MCF 10A (cell line): ENCODE results near the gene TIMM50. TPM values are rescaled to one million over a fixed set of nuclear protein-coding genes. Genes with fewer than 3 reads are reported as not detected.
"Not testable (repeated sequence)": the region's sequence is repeated elsewhere in the genome, so short reads cannot be mapped to it uniquely, and the experiment has no call there.

Experiments
- BruUV-seq: library from RNA; stranded (reverse); fragments of 400-500 nt; replicated peaks from 2 replicates; lab custom pipeline; 2021; lab: Mats Ljungman, UMichigan
- CTCF ChIA-PET: fragments of 300-600 bp; sonication (Branson Sonifier 250); formaldehyde crosslinking; extraction: SDS; loops from one replicate; lab custom pipeline; 2021; ENCODE audit warnings: antibody characterized with exemption, inconsistent platforms; lab: Yijun Ruan, JAX
- POLR2A ChIA-PET: fragments of 300-600, 350-650 bp; sonication (Branson Sonifier 250); formaldehyde crosslinking; extraction: SDS; loops from one replicate; lab custom pipeline; 2020; ENCODE audit warnings: antibody characterized with exemption, inconsistent platforms; lab: Yijun Ruan, JAX
- DNase-seq: peaks from one replicate; pipeline ENCODE4 v3.0.0-alpha.2; 2018; ENCODE audit not compliant: unreplicated experiment
- H3K27ac Mint-ChIP-seq: one replicate; pipeline ENCODE4 v1.8.0; 2022; ENCODE audit warnings: mild to moderate bottlenecking, low read depth, mixed read lengths; ENCODE audit not compliant: unreplicated experiment
- H3K27me3 Mint-ChIP-seq: one replicate; pipeline ENCODE4 v1.8.0; 2022; ENCODE audit warnings: mixed read lengths; ENCODE audit not compliant: insufficient read depth, unreplicated experiment
- H3K36me3 Mint-ChIP-seq: one replicate; pipeline ENCODE4 v1.8.0; 2022; ENCODE audit warnings: mild to moderate bottlenecking, moderate library complexity, mixed read lengths; ENCODE audit not compliant: insufficient read depth, unreplicated experiment
- H3K4me1 Mint-ChIP-seq: one replicate; pipeline ENCODE4 v1.8.0; 2022; ENCODE audit warnings: mixed read lengths; ENCODE audit not compliant: insufficient read depth, unreplicated experiment
- H3K4me3 Mint-ChIP-seq: one replicate; pipeline ENCODE4 v1.8.0; 2022; ENCODE audit warnings: mild to moderate bottlenecking, moderate library complexity, mixed read lengths; ENCODE audit not compliant: unreplicated experiment
- H3K9me3 Mint-ChIP-seq: one replicate; pipeline ENCODE4 v1.8.0; 2022; ENCODE audit warnings: mixed read lengths; ENCODE audit not compliant: unreplicated experiment
- intact Hi-C: fragments of 100-400 bp; cut with micrococcal nuclease; formaldehyde crosslinking; loops from 2 replicates; pipeline ENCODE4 v1.14.1; 2022
- total RNA-seq: library from RNA; stranded (reverse); gene quantifications from 2 replicates; pipeline ENCODE4 v1.2.3, GENCODE V29; 2022
- TF ChIP-seq, protein P1 (sequence below): fragments of 200-600 bp; IDR thresholded peaks from one replicate; pipeline ENCODE4 v1.8.0; 2022; ENCODE audit warnings: antibody characterized with exemption, mild to moderate bottlenecking; ENCODE audit not compliant: unreplicated experiment

Gene TIMM50
- total RNA-seq, 1 experiment from 2014 or later = 94.2 TPM

- peak overlapping the region; percentile 93 for H3K4me3 Mint-ChIP-seq
- ChIA-PET POLR2A (interaction anchor here (0.6 to 3.9 kb wide), 11 partner anchors 11 to 999 kb away, joined by 3 to 107 read pairs (median 5); partner anchors contain the start of genes EID2, EID2B, RPS16 and TIMM50), CTCF (interaction anchor here (0.6 to 2.1 kb wide), 5 partner anchors 28 to 1124 kb away, joined by 3 to 14 read pairs (median 3); partner anchors contain the start of gene EID2B)
- TF ChIP-seq, protein P1, sequence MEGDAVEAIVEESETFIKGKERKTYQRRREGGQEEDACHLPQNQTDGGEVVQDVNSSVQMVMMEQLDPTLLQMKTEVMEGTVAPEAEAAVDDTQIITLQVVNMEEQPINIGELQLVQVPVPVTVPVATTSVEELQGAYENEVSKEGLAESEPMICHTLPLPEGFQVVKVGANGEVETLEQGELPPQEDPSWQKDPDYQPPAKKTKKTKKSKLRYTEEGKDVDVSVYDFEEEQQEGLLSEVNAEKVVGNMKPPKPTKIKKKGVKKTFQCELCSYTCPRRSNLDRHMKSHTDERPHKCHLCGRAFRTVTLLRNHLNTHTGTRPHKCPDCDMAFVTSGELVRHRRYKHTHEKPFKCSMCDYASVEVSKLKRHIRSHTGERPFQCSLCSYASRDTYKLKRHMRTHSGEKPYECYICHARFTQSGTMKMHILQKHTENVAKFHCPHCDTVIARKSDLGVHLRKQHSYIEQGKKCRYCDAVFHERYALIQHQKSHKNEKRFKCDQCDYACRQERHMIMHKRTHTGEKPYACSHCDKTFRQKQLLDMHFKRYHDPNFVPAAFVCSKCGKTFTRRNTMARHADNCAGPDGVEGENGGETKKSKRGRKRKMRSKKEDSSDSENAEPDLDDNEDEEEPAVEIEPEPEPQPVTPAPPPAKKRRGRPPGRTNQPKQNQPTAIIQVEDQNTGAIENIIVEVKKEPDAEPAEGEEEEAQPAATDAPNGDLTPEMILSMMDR = no peak
- no peaks in the 10 kb centered on the region for H3K27me3 Mint-ChIP-seq
- H3K4me1 Mint-ChIP-seq = peaks cover 32% of the 10 kb centered on the region
- peaks cover 48% of the 10 kb centered on the region for H3K36me3 Mint-ChIP-seq
- peak overlapping the region; percentile 99 for H3K27ac Mint-ChIP-seq
- H3K9me3 Mint-ChIP-seq = no peaks in the 10 kb centered on the region
- intact Hi-C loops = no loop called here
- DNase-seq = no peak
- no TSS peak for BruUV-seq
These were observed 34.1 kb upstream of the TIMM50 start for GRCh38 chr19:39446365-39447084.

DNA sequence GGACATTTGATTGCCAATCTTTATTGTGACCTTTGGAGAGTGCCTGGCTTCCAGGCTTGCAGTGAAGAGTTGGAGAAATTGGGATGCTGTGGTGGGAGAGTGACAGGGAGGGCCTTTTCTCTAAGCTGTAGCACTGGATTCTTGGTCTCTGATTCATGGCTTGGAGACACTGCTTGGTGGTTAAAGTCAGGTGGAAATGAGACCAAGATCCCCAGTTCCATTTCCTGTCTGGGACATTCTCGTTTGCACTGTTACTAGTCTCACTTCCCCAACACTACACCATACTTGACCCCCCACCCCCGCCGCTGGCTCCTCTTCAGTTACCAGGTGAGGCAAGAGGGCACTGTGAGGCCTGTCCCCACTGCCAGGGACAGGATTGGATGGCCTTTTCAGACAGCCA lies 32.4 kb upstream of the TIMM50 start:
- Mint-ChIP-seq H3K36me3 (peaks cover 63% of the 10 kb centered on the region), H3K27ac (no peak overlapping the region), H3K4me3 (peak overlapping the region; percentile 36), H3K9me3 (no peaks in the 10 kb centered on the region), H3K27me3 (no peaks in the 10 kb centered on the region), H3K4me1 (peaks cover 41% of the 10 kb centered on the region)
- TF ChIP-seq, protein P1 = no peak
- ChIA-PET POLR2A (interaction anchor here (0.6 to 1.0 kb wide), 5 partner anchors 12 to 91 kb away, joined by 3 to 5 read pairs (median 4); partner anchors contain the start of genes MED29, PAF1 and RPS16), CTCF (interaction anchor here (1.0 kb wide), 1 partner anchor 27 kb away, joined by 3 read pairs; no protein-coding TSS in a partner anchor)
- BruUV-seq = no TSS peak
- intact Hi-C loops = no loop called here
- DNase-seq = no peak

DNA sequence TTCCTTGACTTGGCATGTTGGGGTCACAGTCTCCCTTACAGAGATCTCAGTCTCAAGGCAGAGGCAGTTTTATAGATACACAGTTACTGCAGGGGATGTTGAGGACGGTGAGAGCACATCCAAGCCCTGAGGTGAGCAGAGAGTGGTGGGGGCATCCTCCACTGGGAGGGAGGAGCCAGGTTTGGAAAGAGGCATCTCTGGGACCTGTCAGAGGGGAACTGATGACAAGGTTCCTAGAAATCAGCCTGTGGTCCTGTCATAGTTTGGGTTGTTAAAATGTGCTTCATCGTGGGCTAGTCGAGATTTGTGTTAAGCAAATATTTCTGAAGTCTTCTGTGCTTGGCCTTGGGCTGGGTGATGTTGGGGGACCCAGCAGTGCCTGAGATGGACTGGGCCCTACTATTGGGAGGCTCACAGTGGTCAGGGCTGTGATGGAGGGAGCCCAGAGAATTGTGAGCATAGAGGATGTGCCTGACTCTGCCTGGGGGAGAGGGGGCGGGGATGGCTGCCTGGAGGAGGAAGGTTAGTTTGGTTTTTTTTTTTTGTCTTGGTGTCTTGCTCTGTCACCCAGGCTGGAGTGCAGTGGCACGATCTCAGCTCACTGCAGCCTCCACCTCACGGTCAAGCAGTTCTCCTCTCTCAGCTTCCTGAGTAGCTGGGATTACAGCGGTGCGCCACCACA lies 31.4 kb upstream of the TIMM50 start:
- H3K4me3 Mint-ChIP-seq = no peak overlapping the region
- TF ChIP-seq, protein P1 = no peak
- H3K9me3 Mint-ChIP-seq = no peaks in the 10 kb centered on the region
- peaks cover 41% of the 10 kb centered on the region for H3K4me1 Mint-ChIP-seq
- peaks cover 71% of the 10 kb centered on the region for H3K36me3 Mint-ChIP-seq
- intact Hi-C loops = no loop called here
- no peaks in the 10 kb centered on the region for H3K27me3 Mint-ChIP-seq
- H3K27ac Mint-ChIP-seq = peak overlapping the region; percentile 61
- BruUV-seq = no TSS peak
- ChIA-PET CTCF (interaction anchor here (1.0 kb wide), 1 partner anchor 26 kb away, joined by 3 read pairs; no protein-coding TSS in a partner anchor), POLR2A (interaction anchor here (1.0 kb wide), 1 partner anchor 58 kb away, joined by 4 read pairs; the partner anchor contains the start of genes MED29 and PAF1)
- no peak for DNase-seq

GRCh38 chr19:39451257-39451656 lies 29.4 kb upstream of the TIMM50 start:
- POLR2A ChIA-PET, H3K27ac Mint-ChIP-seq, H3K9me3 Mint-ChIP-seq, H3K27me3 Mint-ChIP-seq, CTCF ChIA-PET, DNase-seq, H3K4me3 Mint-ChIP-seq, intact Hi-C loops, BruUV-seq: not testable (repeated sequence)
- peaks cover 38% of the 10 kb centered on the region for H3K4me1 Mint-ChIP-seq
- H3K36me3 Mint-ChIP-seq = peaks cover 76% of the 10 kb centered on the region
